PC-3 (cell line): ENCODE measurements around the gene TSPAN9.

Experiments used
- EZH2 ChIP-seq: fragments of 300-600 bp; sonication (generic); IDR thresholded peaks from one replicate; pipeline ENCODE4 v1.6.1; 2017; ENCODE audit warnings: antibody characterized with exemption, mild to moderate bottlenecking, low read length; ENCODE audit not compliant: unreplicated experiment
- TF ChIP-seq, protein P1 (sequence below): fragments of 300-600 bp; sonication (generic); conservative IDR thresholded peaks from 2 replicates; pipeline ENCODE4 v1.5.1; 2017; ENCODE audit warnings: antibody characterized with exemption, low read depth, mild to moderate bottlenecking, low read length

DNA sequence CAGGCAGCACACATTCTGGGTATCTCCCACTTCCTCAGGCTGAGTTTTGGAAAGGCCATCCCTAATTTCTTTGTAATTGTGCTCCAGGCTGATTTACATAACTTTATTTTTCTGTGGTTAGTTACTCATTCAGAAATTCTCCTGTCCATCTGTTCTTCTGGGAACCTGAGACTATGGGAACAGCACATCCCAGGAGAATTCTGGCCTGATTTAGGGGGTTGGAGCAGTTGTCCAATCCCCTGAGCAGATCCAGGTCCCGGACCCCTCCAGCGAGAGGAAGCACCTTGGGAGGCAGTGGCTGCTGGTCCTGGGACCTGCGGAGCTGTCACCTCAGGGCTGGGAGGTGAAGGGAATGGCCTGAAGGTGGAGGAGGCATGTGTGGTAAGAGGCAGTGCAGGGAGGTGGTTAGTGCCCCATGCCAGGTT is 40.4 kb downstream of the TSPAN9 start:
- TF ChIP-seq, protein P1, sequence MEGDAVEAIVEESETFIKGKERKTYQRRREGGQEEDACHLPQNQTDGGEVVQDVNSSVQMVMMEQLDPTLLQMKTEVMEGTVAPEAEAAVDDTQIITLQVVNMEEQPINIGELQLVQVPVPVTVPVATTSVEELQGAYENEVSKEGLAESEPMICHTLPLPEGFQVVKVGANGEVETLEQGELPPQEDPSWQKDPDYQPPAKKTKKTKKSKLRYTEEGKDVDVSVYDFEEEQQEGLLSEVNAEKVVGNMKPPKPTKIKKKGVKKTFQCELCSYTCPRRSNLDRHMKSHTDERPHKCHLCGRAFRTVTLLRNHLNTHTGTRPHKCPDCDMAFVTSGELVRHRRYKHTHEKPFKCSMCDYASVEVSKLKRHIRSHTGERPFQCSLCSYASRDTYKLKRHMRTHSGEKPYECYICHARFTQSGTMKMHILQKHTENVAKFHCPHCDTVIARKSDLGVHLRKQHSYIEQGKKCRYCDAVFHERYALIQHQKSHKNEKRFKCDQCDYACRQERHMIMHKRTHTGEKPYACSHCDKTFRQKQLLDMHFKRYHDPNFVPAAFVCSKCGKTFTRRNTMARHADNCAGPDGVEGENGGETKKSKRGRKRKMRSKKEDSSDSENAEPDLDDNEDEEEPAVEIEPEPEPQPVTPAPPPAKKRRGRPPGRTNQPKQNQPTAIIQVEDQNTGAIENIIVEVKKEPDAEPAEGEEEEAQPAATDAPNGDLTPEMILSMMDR, result no peak
- TF ChIP-seq EZH2, result no peak
